GM12892 (cell line): ENCODE data around the gene HPS6.

Experiments
- POLR2A ChIP-seq: IDR thresholded peaks from 2 replicates; pipeline ENCODE4 v1.6.1; 2011; ENCODE audit warnings: low read depth, low read length, control low read depth
- POLR2AphosphoS5 ChIP-seq: IDR thresholded peaks from 2 replicates; pipeline ENCODE4 v1.6.1; 2011; ENCODE audit warnings: low read depth, low read length, control low read depth
- TAF1 ChIP-seq: IDR thresholded peaks from 2 replicates; pipeline ENCODE4 v1.6.1; 2011; ENCODE audit warnings: low read depth, mild to moderate bottlenecking, control low read depth, low read length, borderline replicate concordance

DNA sequence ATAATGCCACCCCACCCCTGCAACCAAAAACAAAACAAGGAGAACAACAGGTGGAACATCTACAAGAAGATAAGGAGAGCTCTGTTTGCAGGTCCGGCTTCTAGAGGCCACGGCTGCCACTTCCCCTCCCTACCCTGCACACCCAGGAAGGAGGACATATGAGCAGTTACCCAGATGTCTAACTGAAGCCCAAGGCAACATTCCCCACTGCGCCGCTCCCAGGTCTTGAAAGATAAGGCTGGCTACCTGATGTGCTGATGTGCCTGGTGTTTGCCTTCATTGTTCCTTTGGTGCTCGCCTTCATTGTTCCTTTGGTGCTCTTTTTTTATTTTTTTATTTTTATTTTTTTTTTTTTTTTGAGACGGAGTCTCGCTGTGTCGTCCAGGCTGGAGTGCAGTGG lies 21.0 kb downstream of the HPS6 start:
- TF ChIP-seq POLR2AphosphoS5 = no peak
- no peak for TF ChIP-seq POLR2A
- TF ChIP-seq TAF1 = no peak
